Left cardiac atrium (tissue), 4 donors: Measurements from ENCODE around the gene CCT3. TPM values are rescaled to one million over a fixed set of nuclear protein-coding genes. Genes with fewer than 3 reads are reported as not detected.
"Not testable (repeated sequence)": the region's sequence is repeated elsewhere in the genome, so short reads cannot be mapped to it uniquely, and the experiment has no call there.

Source experiments
- ATAC-seq, 2 donors: fragments of 200-7000 bp; cut with Tn5 transposase; one replicate each; pipeline ENCODE4 v1.9.1; 2020; ENCODE audit warnings: mild to moderate bottlenecking in 2 of 2, moderate library complexity in 2 of 2
- DNase-seq: peaks from one replicate; pipeline ENCODE4 v3.0.0-alpha.2; 2020
- intact Hi-C, 2 donors: fragments of 100-400 bp; cut with DNase I; formaldehyde crosslinking; loops; one replicate each; pipeline versions ENCODE4 v1.14.1 to v1.15.1; 2022 to 2023
- total RNA-seq, 2 donors: library from RNA; stranded (reverse); fragmentation: NEBNext Ultra II Directional; extraction: Animal tissue kit (Norgen Biotek cat#: 25700); gene quantifications; one replicate each; pipeline ENCODE4 v1.2.1, GENCODE V29; 2021
- donor health status: DM: no; HTN: yes; CAD: no.
- donor health status: DM: no; HTN: yes; CAD: no; lungs with severe emphysema.
- donor health status: DM: yes; HTN: yes; CAD: no.
- donor health status: Dilated cardiomyopathy.

CCT3 gene
- total RNA-seq, 2 donors from 2014 or later: 125 to 128 TPM

DNA sequence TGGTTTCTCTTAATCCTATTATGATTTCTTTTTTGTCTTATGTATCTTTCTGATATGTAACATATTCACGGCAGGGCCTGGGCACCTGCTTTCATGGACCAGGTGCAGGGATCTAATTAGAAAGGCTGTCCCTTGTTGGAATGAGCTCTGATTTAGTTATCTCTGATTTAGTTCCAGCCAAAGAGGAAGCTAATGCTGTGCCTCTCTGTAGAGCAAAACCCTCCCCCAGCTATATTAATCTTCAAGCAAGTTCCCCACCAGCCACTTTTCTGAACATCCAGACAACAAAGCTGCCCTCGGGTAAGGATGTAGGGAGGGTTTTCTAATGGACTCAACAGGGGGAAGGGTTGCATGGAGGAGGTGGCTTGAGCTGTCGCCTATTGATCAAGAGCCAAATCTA lies 6.3 kb upstream of the CCT3 start:
- ATAC-seq (no peak), DNase-seq (no peak)
- intact Hi-C loops: no loop called here

DNA sequence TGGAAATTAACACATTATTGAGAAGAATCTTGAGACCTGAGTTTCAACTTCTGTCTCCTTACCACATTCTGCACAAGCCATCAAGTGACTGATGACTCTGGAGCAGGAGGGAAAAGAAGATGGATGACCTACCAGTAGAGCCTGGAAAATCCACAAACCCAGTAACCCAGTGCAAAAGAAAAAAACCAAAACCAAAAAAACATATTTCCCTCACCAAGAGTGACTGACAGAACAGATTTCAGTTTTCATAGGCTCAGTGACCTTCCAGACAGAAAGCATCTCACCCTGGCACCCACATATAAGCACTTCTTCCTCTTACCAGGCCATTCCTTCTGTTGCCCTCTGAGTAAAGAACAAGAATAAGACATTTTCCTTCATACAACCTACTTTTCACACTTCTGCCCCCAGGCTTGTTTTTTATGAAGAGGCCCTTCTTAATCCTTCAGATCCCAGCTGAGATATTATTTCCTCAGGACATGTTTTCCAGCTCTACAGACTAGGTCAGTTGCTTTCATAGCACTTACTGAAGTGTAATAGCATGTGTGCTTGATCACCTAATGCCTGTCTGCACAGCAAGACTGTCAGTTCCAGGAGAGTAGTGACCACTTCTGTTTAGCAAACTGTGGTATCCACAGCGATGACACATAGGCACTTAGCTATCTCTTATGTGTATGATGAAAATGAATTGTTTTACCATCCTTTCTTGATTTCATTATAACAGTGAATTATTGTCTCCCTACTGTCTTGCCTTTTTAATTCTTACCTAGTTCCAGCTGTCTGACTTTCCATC lies 4.3 kb upstream of the CCT3 start:
- DNase-seq: no peak
- intact Hi-C loops: no loop called here
- ATAC-seq: no peak

DNA sequence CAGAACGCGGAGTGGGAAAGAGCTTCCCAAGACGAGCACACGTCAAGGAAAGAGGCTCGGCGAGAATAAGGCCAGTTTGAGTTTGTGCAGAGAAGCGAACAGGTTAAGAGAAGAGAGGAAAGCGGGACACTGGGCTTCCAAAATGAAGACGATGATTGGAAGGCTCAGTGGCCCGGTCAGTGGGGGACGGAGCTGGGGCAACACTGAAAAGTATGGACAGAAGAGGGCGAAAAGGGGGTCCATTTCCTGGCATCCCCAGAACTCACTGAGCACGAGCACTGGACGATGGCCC lies 258 bp downstream of the CCT3 start:
- peak; percentile 13 to 33 for ATAC-seq
- intact Hi-C loops: no loop called here
- no peak for DNase-seq

DNA sequence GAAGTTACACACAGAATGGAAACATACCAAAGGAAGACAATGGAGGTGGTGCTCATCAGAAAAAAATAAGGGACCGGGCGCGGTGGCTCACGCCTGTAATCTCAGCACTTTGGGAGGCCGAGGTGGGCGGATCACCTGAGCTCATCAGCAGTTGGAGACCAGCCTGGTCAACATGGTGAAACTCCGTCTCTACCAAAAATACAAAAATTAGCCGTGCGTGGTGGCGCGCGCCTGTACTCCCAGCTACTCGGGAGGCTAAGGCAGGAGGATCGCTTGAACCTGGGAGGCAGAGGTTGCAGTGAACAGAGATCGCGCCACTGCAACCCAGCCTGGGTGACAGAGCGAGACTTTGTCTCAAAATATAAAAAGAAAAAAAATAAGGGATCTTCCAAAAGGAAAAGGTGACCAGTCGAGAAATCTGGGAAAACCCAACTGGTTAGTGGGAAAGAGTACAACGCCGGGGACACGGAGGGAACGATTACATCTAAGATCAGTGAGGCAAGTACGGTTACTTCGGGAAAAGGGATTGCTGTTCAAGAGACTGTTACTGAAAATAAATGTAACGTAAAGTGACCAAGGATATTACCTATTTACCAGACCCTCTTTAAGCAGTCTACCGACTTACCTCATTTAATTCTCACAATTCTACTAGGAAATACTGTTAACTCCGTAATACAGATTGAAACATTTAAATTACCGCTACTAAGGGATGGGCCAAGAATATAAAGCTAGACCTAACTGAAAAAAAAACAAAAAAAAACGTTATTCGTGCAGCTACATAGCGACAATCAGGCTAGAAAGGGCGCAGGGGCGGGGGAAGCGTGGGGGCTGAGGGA lies 822 bp downstream of the CCT3 start:
- DNase-seq (no peak), ATAC-seq (no peak)
- intact Hi-C loops: no loop called here

DNA sequence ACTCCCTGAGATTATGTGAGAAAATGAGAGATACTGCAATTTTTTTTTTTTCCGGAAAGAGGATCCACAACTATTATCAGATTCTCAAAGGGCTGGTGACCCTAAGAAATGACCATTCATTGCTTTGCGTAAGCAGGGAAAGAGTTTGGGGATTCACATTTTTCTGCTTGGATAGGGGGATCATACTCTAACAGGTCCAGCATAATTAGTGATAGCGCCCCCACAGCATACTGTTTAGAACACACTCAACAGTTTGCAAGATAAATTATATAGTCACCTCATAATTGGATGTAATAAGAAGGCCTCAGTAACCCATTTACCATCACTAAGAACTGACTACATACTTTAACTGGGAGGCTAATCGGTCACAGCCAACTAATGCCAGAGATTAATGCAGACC lies 1.9 kb downstream of the CCT3 start:
- ATAC-seq (no peak), DNase-seq (no peak)
- intact Hi-C loops: no loop called here

DNA sequence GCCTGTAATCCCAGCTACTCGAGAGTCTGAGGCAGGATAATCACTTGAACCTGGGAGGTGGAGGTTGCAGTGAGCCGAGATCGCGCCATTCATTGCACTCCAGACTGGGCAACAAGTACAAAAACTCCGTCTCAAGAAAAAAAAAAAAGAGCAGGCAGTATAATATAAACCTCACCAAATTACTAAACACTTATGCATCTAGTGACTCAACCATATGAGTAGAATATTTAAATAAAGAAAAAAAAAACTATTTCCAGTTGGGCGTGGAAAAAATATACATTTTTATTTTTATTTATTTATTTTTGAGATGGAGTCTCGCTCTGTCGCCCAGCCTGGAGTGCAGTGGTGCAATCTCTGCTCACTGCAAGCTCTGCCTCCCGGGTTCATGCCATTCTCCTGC lies 14.9 kb downstream of the CCT3 start:
- intact Hi-C loops: loop anchor here in 1 of 2 donors (10.0 kb wide), 1 partner anchor 68 kb away; no protein-coding TSS in a partner anchor
- not testable (repeated sequence) for DNase-seq, ATAC-seq

DNA sequence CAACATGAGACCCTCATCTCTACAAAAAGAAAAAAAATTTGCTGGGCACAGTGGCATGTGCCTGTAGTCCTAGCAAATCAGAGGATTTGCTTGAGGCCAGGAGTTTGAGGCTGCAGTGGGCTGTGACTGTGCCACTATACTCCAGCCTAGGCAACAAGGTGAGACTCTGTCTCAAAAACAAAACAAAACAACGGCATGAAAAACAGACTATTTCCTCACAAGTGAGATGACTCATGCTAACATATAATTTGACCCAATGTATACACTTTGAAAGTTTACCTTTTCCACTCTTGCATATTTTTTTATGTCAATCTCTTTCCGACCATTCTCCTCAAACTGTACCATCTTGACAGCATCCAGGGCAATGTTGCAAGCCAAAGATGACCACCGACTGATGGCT lies 17.5 kb downstream of the CCT3 start:
- no peak for ATAC-seq
- intact Hi-C loops: loop anchor here in 1 of 2 donors (10.0 kb wide), 1 partner anchor 66 kb away; no protein-coding TSS in a partner anchor
- no peak for DNase-seq

DNA sequence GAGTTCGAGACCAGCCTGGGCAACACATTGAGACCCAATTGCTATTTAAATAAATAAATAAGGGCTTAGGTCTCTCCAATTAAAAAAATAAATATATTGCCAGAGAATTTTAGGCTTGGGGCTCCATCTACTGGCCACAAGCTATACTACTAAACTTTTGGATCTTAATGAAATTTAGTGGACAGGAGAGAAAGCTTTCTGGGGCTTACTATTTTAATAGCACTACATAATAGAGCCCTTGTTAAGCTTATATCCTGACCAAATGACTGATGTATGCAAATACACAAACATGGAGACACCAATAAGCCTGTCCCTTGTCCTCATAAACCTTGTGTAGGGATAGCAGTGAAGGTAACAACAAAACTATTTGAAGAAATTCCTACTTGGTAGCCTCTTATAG lies 18.4 kb downstream of the CCT3 start:
- DNase-seq (no peak), ATAC-seq (no peak)
- intact Hi-C loops: loop anchor here (10.0 kb wide), 1 partner anchor 65 kb away; no protein-coding TSS in a partner anchor

DNA sequence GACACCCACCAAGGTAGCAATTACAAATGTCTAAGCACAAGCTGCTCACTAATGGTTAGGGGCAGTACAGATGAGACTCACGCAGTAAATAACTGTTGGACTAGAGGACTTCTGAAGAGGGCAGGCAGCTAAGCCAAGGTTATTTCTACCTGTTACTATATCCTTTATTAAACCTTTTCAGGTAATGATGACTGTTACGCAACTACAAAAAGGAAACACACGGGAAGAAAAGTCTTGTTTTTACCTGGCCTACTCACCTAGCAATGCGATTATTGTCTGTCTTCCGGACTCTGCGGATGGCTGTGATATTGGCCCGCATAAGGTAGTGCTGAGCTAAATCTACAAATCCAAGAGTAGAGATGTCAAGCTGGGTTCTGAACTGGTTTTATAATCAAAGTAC lies 21.2 kb downstream of the CCT3 start:
- ATAC-seq: no peak
- no peak for DNase-seq
- intact Hi-C loops: loop anchor here in 1 of 2 donors (10.0 kb wide), 1 partner anchor 62 kb away; no protein-coding TSS in a partner anchor

DNA sequence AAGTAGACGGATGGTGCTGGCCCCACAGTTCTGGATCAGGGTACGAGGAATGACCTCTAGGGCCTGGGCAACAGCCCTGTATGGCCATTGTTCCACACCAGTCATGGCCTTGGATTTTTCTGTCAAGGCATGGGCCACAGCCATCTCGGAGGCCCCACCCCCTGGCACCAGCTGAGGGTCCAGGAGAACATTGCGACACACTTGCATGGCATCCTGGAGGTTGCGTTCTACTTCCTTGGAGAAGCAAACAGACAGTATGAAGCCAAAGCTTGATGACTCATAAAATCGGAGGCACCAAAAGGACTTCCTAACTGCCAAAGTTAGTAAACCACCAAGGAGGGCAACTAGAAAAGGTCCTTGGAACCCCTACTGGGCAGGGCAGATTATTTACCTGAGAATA lies 27.1 kb downstream of the CCT3 start:
- no peak for DNase-seq
- peak; percentile 30 for ATAC-seq
- intact Hi-C loops: loop anchor here in 1 of 2 donors (10.0 kb wide), 1 partner anchor 56 kb away; no protein-coding TSS in a partner anchor

DNA sequence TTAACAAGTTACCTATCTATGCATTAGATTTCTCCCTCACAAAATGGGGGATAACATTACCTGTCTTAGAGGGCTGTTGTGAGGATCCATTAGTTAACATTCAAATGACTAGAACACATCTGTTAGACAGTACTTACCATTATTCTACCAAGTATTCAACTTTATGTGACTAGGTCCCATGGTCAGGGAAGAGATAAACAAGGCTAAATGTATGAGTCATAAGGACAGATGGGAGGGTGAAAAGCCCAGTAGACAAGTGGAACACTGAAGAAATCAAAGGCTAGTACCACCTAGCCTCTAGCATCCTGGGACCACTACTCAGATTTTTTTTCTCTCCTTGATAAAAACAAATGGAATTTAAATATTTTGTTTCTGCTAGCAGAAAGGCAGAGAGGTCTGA lies 30.0 kb downstream of the CCT3 start:
- peak in 1 of 2 donors; percentile 21 for ATAC-seq
- intact Hi-C loops: no loop called here
- no peak for DNase-seq

DNA sequence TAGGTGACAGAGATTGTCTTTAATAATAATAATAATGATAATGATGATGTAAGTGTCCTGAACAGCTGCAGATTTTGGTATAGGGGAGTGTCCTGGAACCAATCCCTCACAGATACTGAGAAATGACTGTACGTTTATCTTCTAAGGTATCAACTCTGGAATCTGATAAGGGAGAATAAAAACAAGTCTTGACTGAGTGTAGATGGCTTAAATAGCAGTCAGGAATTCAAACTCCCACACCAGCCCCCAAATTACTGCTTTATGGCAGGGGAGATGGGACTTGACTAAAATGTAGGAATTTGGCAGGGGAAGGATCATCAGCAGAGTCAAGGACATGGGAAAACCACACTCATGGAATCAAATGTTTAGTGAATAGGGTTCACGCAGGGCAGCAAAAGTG lies 32.9 kb downstream of the CCT3 start:
- no peak for ATAC-seq
- intact Hi-C loops: no loop called here
- no peak for DNase-seq

DNA sequence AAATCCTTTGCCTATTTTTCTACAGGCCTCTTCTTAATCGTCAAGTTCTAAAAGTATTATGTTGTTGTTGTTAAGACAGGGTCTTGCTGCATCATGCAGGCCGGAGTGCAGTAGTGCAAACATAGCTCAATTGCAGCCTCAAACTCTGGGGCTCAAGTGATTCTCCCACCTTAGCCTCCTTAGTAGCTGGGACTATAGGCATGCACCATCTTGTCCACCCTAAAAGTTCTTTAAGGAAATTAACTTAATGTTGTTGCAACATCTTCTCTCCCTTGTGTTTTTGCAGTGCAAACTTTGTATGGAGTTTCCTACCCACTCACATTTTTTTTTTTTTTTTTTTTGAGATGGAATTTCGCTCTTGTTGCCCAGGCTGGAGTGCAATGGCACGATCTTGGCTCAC lies 34.9 kb downstream of the CCT3 start:
- intact Hi-C loops: no loop called here
- no peak for DNase-seq
- no peak for ATAC-seq

DNA sequence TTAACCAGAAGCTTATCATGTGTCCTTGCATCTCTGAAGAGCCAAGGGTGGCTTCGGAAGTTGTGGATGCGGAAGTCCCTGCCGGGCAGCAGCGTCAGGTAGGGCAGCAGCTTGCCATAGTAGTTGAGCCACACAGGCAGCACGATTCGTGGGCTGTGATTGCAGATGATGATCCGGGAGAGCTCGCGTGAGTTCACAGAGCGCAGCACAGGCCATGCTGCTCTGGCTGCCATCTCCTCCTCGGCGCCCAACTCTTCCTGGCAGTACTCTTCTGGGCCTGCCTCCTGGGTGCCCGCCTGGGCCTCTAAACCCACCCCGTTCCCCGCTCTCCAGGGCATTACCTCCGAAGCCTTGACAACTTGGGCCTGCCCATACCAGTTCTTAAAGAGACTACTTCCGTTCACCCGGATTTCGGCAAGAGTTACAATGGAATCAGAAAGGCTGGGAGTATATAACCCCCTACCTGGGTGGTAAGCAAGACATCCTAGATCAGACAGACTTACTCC lies 39.2 kb downstream of the CCT3 start, which contains the start of gene VHLL:
TSS of gene VHLL (minus strand) at position 456 of the 506 bp plus-strand sequence. CDS start at position 338, 118 bp downstream.
- ATAC-seq (no peak), DNase-seq (no peak)
- intact Hi-C loops: no loop called here

DNA sequence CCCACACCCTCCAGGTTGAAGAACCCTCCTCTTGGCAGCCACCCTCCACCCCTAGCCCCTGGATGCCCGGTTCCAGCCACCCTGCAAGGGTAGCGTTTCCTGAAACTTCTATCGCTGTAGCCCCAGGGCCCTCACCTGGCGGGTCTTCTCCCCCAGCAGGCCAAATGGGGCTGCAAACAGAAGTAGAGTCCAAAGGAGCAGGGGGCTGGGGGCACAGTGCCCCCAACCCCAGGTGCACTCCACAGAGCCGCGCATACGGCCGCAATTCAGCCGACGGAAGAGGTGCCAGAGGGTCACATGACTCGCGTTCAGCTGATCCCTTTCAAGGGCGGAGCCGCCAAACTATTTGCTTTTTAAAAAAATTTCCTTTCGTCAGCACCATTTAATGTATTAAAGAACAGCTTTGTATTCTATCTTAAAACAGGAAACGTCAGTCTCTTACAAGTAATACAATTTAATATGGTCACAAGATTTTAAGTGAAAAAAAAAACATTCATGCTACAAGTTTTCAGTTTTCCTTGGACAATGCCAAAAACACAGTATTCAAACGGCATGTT lies 42.6 kb downstream of the CCT3 start, which contains the start of gene GLMP:
TSS of gene GLMP (minus strand) at position 289 of the 557 bp plus-strand sequence. CDS start at position 255, 34 bp downstream.
- DNase-seq (peak; percentile 76), ATAC-seq (peak; percentile 48 to 51)
- intact Hi-C loops: no loop called here

DNA sequence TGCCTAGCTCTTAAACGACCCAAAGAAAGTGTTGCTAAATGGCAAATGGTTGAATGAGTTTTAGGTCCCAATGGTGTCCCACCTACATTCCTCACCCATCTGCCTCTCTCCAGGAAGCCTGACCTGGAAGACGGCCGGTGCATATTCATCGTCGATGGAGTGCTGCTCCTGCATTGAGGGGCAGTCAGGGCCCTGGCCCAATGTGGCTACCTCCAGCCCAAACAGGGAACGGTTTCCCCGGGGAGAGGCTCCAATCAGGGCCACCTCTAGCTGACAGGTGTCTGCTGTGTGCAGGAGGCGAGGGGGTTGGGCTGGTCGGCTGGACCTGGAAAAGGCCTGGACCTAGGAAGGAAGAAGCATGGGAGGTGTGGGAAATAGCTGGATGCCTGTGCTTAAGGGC lies 44.2 kb downstream of the CCT3 start:
- DNase-seq (no peak), ATAC-seq (no peak)
- intact Hi-C loops: no loop called here

DNA sequence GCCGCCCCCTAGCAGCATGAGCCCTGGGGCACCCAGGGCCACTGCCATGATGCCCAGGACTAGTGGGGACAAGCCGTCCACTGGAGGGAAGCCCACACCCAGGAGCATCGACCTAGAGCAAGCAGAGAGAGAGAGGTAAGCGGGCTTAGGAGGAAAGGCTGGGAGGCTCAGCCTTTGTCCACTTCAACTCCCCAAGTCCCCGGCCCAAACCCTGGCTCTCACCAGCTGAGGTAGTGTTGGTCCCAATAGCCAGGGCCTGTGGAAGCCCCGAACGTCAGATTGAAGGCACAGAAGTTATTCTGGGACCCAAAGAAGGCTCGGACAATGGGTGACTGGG lies 45.0 kb downstream of the CCT3 start:
- intact Hi-C loops: no loop called here
- ATAC-seq: no peak
- DNase-seq: no peak

DNA sequence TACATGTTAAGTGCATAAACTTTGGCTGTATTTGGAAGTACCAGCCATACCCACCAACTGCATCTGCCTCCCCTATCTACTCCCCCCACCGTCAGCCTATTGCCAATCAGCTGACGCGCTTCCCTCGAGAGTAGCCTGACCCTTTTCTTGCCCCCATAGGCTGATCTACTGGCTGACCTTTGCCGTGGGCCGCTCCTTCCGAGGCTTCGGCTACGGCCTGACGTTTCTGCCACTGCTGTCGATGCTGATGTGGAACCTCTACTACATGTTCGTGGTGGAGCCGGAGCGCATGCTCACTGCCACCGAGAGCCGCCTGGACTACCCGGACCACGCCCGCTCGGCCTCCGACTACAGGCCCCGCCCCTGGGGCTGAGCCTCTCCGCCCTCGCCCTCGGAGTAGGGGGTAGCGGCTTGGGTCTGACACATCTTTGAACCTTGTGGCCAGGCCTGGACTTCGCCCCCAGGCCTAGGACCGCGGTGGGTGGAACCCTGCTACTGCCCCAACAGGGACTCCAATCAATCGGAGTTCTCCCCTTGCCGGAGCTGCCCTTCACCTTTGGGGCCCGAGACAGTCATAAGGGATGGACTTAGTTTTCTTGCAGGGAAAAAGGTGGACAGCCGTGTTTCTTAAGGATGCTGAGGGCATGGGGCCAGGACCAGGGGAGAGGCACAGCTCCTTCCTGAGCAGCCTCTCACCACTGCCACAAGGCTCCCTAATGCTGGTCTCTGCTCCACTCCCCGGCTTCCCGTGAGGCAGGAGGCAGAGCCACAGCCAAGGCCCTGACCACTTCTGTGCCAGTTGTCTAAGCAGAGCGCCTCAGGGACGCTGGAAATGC lies 46.6 kb downstream of the CCT3 start:
- DNase-seq (peak; percentile 94), ATAC-seq (peak; percentile 94 to 97)
- intact Hi-C loops: no loop called here

DNA sequence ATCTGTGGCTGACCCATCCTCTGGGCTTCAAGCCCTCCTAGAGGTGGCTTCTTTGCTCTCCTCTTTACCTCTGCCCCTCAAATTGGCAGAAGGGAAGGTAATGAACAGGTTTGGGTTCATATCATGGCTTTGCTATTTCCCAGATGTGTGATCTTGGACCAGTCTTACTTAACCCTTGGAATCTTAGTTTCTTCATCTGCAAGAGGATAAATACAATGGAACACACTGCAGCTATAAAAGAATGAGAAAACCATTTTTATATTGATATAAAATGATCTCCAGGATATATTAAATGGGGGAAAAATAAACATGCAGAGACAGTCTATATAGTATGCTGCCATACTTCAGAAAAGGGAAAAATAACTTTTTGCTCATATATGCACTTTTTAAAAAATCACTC lies 48.2 kb downstream of the CCT3 start:
- no peak for DNase-seq
- intact Hi-C loops: no loop called here
- ATAC-seq: no peak
